Stimulated activated CD8-positive, alpha-beta memory T cell treated with anti-CD3 and anti-CD28 coated beads, Interleukin-2, amount 100 ng/mL, for 48 hours (primary cell): Measurements from ENCODE around the gene MRPL14.

Experiments used
- DNase-seq, 2 donors: peaks; one replicate each; pipeline ENCODE4 v3.0.0-alpha.2; 2020; ENCODE audit warnings: low read depth in 2 of 2

The MRPL14 gene

GRCh38 chr6:44066394-44067172 is 60.7 kb downstream of the MRPL14 start:
- DNase-seq = no peak

GRCh38 chr6:44065443-44066140 is 61.7 kb downstream of the MRPL14 start:
- DNase-seq = no peak

- no peak for DNase-seq
These were observed 62.3 kb downstream of the MRPL14 start for GRCh38 chr6:44064948-44065272.

GRCh38 chr6:44064089-44064947 is 62.9 kb downstream of the MRPL14 start:
- no peak for DNase-seq

- DNase-seq = no peak
These were observed 63.6 kb downstream of the MRPL14 start for GRCh38 chr6:44063561-44064059.
